Naive B cell (primary cell): ENCODE data around the gene NEUROD4. TPM values are rescaled to one million over a fixed set of nuclear protein-coding genes. Genes with fewer than 3 reads are reported as not detected.

Experiments
- ATAC-seq, 2 donors: fragments of 150-1000 bp; cut with Tn5 transposase; 2 replicates each; pipeline ENCODE4 v1.10.0; 2021; ENCODE audit warnings: low read depth in 2 of 2, mild to moderate bottlenecking in 2 of 2, moderate library complexity in 2 of 2
- DNase-seq: peaks from one replicate; pipeline ENCODE4 v3.0.0; 2022
- H3K27ac Mint-ChIP-seq, 6 donors: one replicate each; pipeline ENCODE4 v1.8.0; 2020 to 2022; ENCODE audit warnings: mild to moderate bottlenecking in 6 of 6, mixed read lengths in 6 of 6, moderate library complexity in 5 of 6, inconsistent platforms in 2 of 6
- H3K27me3 Mint-ChIP-seq, 3 donors: one replicate each; pipeline ENCODE4 v1.8.0; 2021 to 2022; ENCODE audit warnings: mixed read lengths in 3 of 3, mild to moderate bottlenecking in 1 of 3
- H3K36me3 Mint-ChIP-seq, 2 donors: one replicate each; pipeline ENCODE4 v1.8.0; 2020 to 2022; ENCODE audit warnings: mixed read lengths in 2 of 2, inconsistent platforms in 1 of 2, mild to moderate bottlenecking in 1 of 2
- H3K4me1 Mint-ChIP-seq, 3 donors: one replicate each; pipeline ENCODE4 v1.8.0; 2020 to 2022; ENCODE audit warnings: mixed read lengths in 3 of 3, inconsistent platforms in 1 of 3, mild to moderate bottlenecking in 1 of 3, moderate library complexity in 1 of 3
- H3K4me3 Mint-ChIP-seq, 8 donors: one replicate each; pipeline ENCODE4 v1.8.0; 2020 to 2022; ENCODE audit warnings: mild to moderate bottlenecking in 8 of 8, mixed read lengths in 8 of 8, moderate library complexity in 8 of 8, inconsistent platforms in 2 of 8
- H3K9me3 Mint-ChIP-seq, 7 donors: one replicate each; pipeline ENCODE4 v1.8.0; 2020 to 2022; ENCODE audit warnings: mixed read lengths in 7 of 7, mild to moderate bottlenecking in 5 of 7, inconsistent platforms in 2 of 7, moderate library complexity in 1 of 7
- polyA plus RNA-seq, 6 donors: library from polyadenylated mRNA; unstranded; fragments of 300-500 nt; fragmentation: Illumina TruSeq; gene quantifications; one replicate each; pipeline ENCODE4 v1.2.3, GENCODE V29; 2021; ENCODE audit warnings: low read depth in 6 of 6

NEUROD4 gene
- polyA plus RNA-seq, 6 donors from 2014 or later: not detected

- Mint-ChIP-seq H3K36me3 (no peaks in the 10 kb centered on the region), H3K9me3 (peaks cover 0 to 1% (median 0%) of the 10 kb centered on the region in 7 donors), H3K4me3 (no peak overlapping the region), H3K27me3 (peaks cover 0 to 13% (median 6%) of the 10 kb centered on the region in 3 donors), H3K4me1 (peaks cover 10 to 19% (median 14%) of the 10 kb centered on the region in 3 donors), H3K27ac (peak overlapping the region; percentile 65 to 97 (median 82))
- ATAC-seq: peak; percentile 78
- peak; percentile 42 for DNase-seq
Measured at GRCh38 chr12:55074806-55075205, 55.0 kb downstream of the NEUROD4 start.

Other genes starting within 250 kb of the NEUROD4 start
- gene MUCL1, start 165.5 kb upstream of the NEUROD4 start, polyA plus RNA-seq: not detected
- 10 to 100 TPM; 16.5 to 23.2 (median 18.3) TPM for gene TESPA1, start 35.2 kb upstream of the NEUROD4 start, polyA plus RNA-seq
- gene OR9K2, start 106.4 kb downstream of the NEUROD4 start, polyA plus RNA-seq: not detected
- gene OR10A7, start 201.1 kb downstream of the NEUROD4 start, polyA plus RNA-seq: not detected
- gene OR6C74, start 224.6 kb downstream of the NEUROD4 start, polyA plus RNA-seq: not detected